Naive B cell (primary cell): ENCODE measurements around the gene ATP11C. TPM values are rescaled to one million over a fixed set of nuclear protein-coding genes. Genes with fewer than 3 reads are reported as not detected.
"Not testable (repeated sequence)": the region's sequence is repeated elsewhere in the genome, so short reads cannot be mapped to it uniquely, and the experiment has no call there.

ENCODE experiments used
- ATAC-seq, 2 donors: fragments of 150-1000 bp; cut with Tn5 transposase; 2 replicates each; pipeline ENCODE4 v1.10.0; 2021; ENCODE audit warnings: low read depth in 2 of 2, mild to moderate bottlenecking in 2 of 2, moderate library complexity in 2 of 2
- DNase-seq: peaks from one replicate; pipeline ENCODE4 v3.0.0; 2022
- H3K27ac Mint-ChIP-seq, 6 donors: one replicate each; pipeline ENCODE4 v1.8.0; 2020 to 2022; ENCODE audit warnings: mild to moderate bottlenecking in 6 of 6, mixed read lengths in 6 of 6, moderate library complexity in 5 of 6, inconsistent platforms in 2 of 6
- H3K27me3 Mint-ChIP-seq, 3 donors: one replicate each; pipeline ENCODE4 v1.8.0; 2021 to 2022; ENCODE audit warnings: mixed read lengths in 3 of 3, mild to moderate bottlenecking in 1 of 3
- H3K36me3 Mint-ChIP-seq, 2 donors: one replicate each; pipeline ENCODE4 v1.8.0; 2020 to 2022; ENCODE audit warnings: mixed read lengths in 2 of 2, inconsistent platforms in 1 of 2, mild to moderate bottlenecking in 1 of 2
- H3K4me1 Mint-ChIP-seq, 3 donors: one replicate each; pipeline ENCODE4 v1.8.0; 2020 to 2022; ENCODE audit warnings: mixed read lengths in 3 of 3, inconsistent platforms in 1 of 3, mild to moderate bottlenecking in 1 of 3, moderate library complexity in 1 of 3
- H3K4me3 Mint-ChIP-seq, 8 donors: one replicate each; pipeline ENCODE4 v1.8.0; 2020 to 2022; ENCODE audit warnings: mild to moderate bottlenecking in 8 of 8, mixed read lengths in 8 of 8, moderate library complexity in 8 of 8, inconsistent platforms in 2 of 8
- H3K9me3 Mint-ChIP-seq, 7 donors: one replicate each; pipeline ENCODE4 v1.8.0; 2020 to 2022; ENCODE audit warnings: mixed read lengths in 7 of 7, mild to moderate bottlenecking in 5 of 7, inconsistent platforms in 2 of 7, moderate library complexity in 1 of 7
- polyA plus RNA-seq, 6 donors: library from polyadenylated mRNA; unstranded; fragments of 300-500 nt; fragmentation: Illumina TruSeq; gene quantifications; one replicate each; pipeline ENCODE4 v1.2.3, GENCODE V29; 2021; ENCODE audit warnings: low read depth in 6 of 6

Gene ATP11C
- polyA plus RNA-seq, 6 donors from 2014 or later = 5.8 to 11.2 (median 8.0) TPM

DNA sequence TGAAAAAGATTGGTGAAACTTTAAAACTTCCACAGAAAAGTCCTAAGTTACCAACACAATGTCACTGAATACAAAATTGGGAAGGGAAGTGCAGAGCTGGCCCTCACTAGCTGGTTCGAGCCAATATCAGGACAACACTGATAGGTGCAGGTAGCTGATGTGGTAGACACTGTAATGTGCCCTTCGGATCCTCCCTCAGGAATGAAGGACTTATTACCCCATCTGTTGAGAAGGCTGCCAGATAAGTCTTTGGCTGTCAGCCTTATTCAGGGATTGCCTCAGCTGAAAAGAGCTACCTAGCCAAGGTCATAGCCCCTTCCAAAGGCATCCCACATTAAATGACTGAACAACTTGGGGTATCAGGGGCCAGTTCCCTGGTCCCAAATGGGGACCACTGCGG lies 230.2 kb downstream of the ATP11C start:
- Mint-ChIP-seq H3K4me1 (no peaks in the 10 kb centered on the region), H3K27me3 (no peaks in the 10 kb centered on the region), H3K9me3 (no peaks in the 10 kb centered on the region), H3K36me3 (peaks cover 0 to 4% of the 10 kb centered on the region in 2 donors), H3K4me3 (no peak overlapping the region), H3K27ac (no peak overlapping the region)
- DNase-seq = no peak
- ATAC-seq = no peak

DNA sequence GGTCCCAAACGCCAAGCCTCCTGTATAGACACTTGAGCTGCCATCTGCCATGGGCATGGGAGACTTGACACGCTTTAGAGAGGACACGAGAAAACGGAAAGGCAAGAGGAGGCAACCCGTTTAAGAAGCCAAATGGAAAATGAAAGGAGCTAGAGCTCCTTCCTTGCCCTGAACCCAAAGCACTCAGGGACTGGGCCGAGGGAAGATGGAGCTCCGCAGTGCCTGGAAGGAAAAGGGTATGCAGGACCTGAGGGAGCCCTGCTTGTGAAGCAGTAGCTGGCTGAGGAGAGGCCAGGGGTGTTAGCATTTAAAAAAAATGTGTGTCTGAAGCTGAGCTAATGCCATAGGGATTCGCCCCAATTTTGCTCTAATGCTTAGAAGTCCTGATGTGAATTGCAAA lies 239.9 kb downstream of the ATP11C start:
- DNase-seq = no peak
- peaks cover 7 to 33% (median 22%) of the 10 kb centered on the region in 3 donors for H3K27me3 Mint-ChIP-seq
- no peak for ATAC-seq
- H3K36me3 Mint-ChIP-seq = no peaks in the 10 kb centered on the region
- H3K9me3 Mint-ChIP-seq = peaks cover 0 to 9% (median 0%) of the 10 kb centered on the region in 7 donors
- peak overlapping the region in 1 of 8 donors; percentile 18 for H3K4me3 Mint-ChIP-seq
- peak overlapping the region in 1 of 6 donors; percentile 85 for H3K27ac Mint-ChIP-seq
- peaks cover 0 to 10% (median 0%) of the 10 kb centered on the region in 3 donors for H3K4me1 Mint-ChIP-seq

DNA sequence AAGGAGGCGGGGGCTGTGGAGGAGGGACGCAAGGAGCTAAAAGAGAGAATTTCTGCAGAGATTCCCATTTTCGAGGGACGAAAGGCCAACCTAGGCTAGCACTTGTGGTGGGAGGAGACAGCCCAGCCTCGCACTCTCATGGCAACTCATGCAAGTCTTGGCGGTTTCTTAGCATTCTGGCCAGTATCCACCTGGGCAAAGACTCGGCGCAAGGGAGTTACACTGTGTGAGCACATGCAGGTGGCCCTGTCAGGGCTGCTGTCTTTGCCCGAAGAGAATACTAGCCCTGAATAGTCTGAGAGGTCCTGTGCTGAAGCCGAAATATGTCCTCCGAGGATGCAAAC lies 240.4 kb downstream of the ATP11C start:
- Mint-ChIP-seq H3K27ac (no peak overlapping the region), H3K4me1 (peaks cover 0 to 10% (median 0%) of the 10 kb centered on the region in 3 donors), H3K4me3 (peak overlapping the region in 1 of 8 donors; percentile 18), H3K27me3 (peaks cover 7 to 37% (median 22%) of the 10 kb centered on the region in 3 donors), H3K9me3 (peaks cover 0 to 9% (median 0%) of the 10 kb centered on the region in 7 donors), H3K36me3 (no peaks in the 10 kb centered on the region)
- DNase-seq (no peak), ATAC-seq (no peak)

DNA sequence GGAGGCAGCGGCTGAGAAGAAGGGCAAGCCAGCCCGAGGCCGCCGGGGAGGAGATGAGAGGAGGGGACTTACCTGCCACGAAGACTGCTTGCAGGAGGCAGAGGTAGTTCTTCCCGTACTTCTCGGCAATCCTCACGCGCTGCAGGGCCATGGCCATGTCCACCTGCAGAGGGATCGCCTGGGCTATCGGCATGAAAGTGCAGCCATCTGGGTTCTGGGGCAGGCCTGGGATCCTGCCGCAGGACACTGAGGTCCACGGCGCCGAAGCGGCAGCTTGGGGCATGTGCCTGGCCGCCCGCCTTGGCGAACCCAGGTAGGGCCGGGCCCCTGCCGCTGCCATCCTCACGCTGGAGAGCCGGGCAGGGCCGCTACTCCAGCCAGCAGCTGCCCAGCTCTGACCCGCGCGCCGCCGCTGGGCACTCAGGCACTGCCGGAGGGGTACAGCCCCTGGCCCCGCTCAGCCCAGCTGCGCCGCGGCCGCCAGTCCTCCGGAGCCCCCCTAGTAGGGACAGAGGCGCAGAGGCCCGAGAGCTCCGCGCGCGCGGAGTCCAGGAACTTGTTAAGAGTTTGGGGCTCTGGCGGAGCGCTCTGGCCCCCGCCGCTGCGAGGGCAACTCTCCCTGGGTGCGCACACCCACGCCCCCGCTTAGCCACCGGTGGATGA lies 240.9 kb downstream of the ATP11C start:
- no peaks in the 10 kb centered on the region for H3K36me3 Mint-ChIP-seq
- no peak overlapping the region for H3K4me3 Mint-ChIP-seq
- ATAC-seq (no peak), DNase-seq (no peak)
- peaks cover 7 to 37% (median 22%) of the 10 kb centered on the region in 3 donors for H3K27me3 Mint-ChIP-seq
- H3K9me3 Mint-ChIP-seq = peaks cover 0 to 9% (median 0%) of the 10 kb centered on the region in 7 donors
- H3K27ac Mint-ChIP-seq = no peak overlapping the region
- H3K4me1 Mint-ChIP-seq = peaks cover 0 to 10% (median 0%) of the 10 kb centered on the region in 3 donors

DNA sequence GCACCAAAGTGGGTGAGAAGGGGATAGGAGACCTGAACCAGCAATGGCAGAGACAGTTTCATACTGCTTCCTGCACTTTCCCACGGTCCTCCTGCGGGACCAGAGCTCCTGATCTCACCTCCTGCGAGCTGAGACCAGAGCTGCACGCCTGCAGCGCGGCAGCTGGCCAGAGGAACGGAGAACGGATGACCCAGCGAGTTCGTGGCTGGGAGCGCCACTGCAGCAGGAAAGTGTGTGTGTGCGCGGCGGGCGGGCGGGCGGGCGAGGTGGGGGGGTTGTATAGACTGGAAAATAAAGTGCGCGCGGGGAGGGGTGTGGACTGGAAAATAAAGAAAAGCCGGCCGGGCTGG lies 241.4 kb downstream of the ATP11C start:
- Mint-ChIP-seq H3K27ac (no peak overlapping the region), H3K4me1 (peaks cover 0 to 10% (median 0%) of the 10 kb centered on the region in 3 donors), H3K9me3 (peaks cover 0 to 13% (median 2%) of the 10 kb centered on the region in 7 donors), H3K4me3 (peak overlapping the region in 3 of 8 donors; percentile 21 to 61 (median 59)), H3K27me3 (peaks cover 7 to 37% (median 22%) of the 10 kb centered on the region in 3 donors), H3K36me3 (no peaks in the 10 kb centered on the region)
- no peak for ATAC-seq
- DNase-seq = no peak

DNA sequence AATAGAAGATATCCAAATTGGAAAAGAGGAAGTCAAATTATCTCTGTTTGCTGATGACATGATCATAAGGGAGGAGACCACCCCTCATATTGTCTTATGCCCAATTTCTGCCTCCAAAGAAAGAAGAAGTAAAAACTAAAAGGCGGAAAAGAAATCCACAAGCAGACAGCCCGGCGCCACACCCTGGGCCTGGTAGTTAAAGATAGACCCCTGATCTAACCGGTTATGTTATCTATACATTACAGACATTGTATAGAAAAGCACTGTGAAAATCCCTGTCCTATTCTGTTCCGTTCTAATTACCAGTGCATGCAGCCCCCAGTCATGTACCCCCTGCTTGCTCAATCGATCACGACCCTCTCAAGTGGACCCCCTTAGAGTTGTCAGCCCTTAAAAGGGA lies 247.7 kb downstream of the ATP11C start:
- ATAC-seq = not testable (repeated sequence)

DNA sequence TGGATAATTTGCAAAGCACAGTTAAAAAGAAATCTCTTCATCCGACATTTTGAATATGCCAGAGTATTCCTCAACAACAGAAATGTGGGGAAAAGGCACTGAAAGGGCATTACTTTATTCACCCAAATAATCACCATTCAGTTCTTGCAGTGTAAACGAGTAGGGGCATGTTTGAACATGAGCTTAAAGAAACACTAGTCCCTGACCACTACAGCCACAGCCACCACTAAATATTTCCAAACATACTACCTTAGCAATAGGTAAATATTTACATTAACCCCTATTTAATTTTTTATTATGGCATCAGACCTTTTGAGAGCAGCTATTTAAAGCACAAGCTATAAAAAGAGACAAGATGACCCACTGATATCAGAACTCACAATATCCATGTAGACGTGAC lies 252.5 kb downstream of the ATP11C start:
- Mint-ChIP-seq H3K4me1 (no peaks in the 10 kb centered on the region), H3K27ac (no peak overlapping the region), H3K36me3 (peaks cover 0 to 1% of the 10 kb centered on the region in 2 donors), H3K9me3 (peaks cover 0 to 22% (median 7%) of the 10 kb centered on the region in 7 donors), H3K4me3 (no peak overlapping the region), H3K27me3 (no peaks in the 10 kb centered on the region)
- ATAC-seq (no peak), DNase-seq (no peak)

More for the DNA sequence above, 247.7 kb downstream of the ATP11C start:
- H3K9me3 Mint-ChIP-seq = peaks cover 0 to 24% (median 7%) of the 10 kb centered on the region in 7 donors
- not testable (repeated sequence) for DNase-seq, H3K4me3 Mint-ChIP-seq, H3K27ac Mint-ChIP-seq, H3K4me1 Mint-ChIP-seq, H3K36me3 Mint-ChIP-seq
- peaks cover 0 to 17% (median 8%) of the 10 kb centered on the region in 3 donors for H3K27me3 Mint-ChIP-seq

Other genes starting within 250 kb of the ATP11C start
- gene MCF2, start 224.9 kb downstream of the ATP11C start, polyA plus RNA-seq = not detected
- not detected for gene CXorf66, start 32.5 kb upstream of the ATP11C start, polyA plus RNA-seq